Heart left ventricle (tissue), 16 donors: ENCODE data around the gene CCDC152. TPM values are rescaled to one million over a fixed set of nuclear protein-coding genes. Genes with fewer than 3 reads are reported as not detected.

Source experiments
- ATAC-seq, 4 donors: fragments of 200-7000 bp; cut with Tn5 transposase; one replicate each; pipeline ENCODE4 v1.9.1; 2020 to 2022; ENCODE audit warnings: moderate library complexity in 4 of 4, mild to moderate bottlenecking in 3 of 4, moderate number of reproducible peaks in 1 of 4
- DNase-seq, 5 donors: peaks; one replicate each; pipeline ENCODE4 v3.0.0-alpha.2; 2020
- H3K27ac ChIP-seq, 12 donors: fragments of 200-600 bp; sonication (generic) in 4 of 12; one replicate each; pipeline versions ENCODE4 v1.5.0 to v1.8.0; 2016 to 2022; ENCODE audit warnings: mild to moderate bottlenecking in 2 of 12
- H3K27me3 ChIP-seq, 9 donors: fragments of 200-600 bp; sonication (generic) in 2 of 9; one replicate each; pipeline versions ENCODE4 v1.5.1 to v1.8.0; 2016 to 2022; ENCODE audit warnings: mild to moderate bottlenecking in 3 of 9
- H3K36me3 ChIP-seq, 9 donors: fragments of 200-600 bp; sonication (generic) in 2 of 9; one replicate each; pipeline versions ENCODE4 v1.5.0 to v1.8.0; 2018 to 2022; ENCODE audit warnings: mild to moderate bottlenecking in 2 of 9
- H3K4me1 ChIP-seq, 12 donors: fragments of 200-600 bp; sonication (generic) in 4 of 12; one replicate each; pipeline versions ENCODE4 v1.5.0 to v1.8.0; 2016 to 2022; ENCODE audit warnings: mild to moderate bottlenecking in 3 of 12
- H3K4me3 ChIP-seq, 12 donors: fragments of 200-600 bp; sonication (generic) in 4 of 12; one replicate each; pipeline versions ENCODE4 v1.5.0 to v1.8.0; 2017 to 2022; ENCODE audit warnings: mild to moderate bottlenecking in 9 of 12, moderate library complexity in 4 of 12
- H3K9me3 ChIP-seq, 12 donors: fragments of 200-600 bp; sonication (generic) in 4 of 12; one replicate each; pipeline versions ENCODE4 v1.5.0 to v1.8.0; 2016 to 2022; ENCODE audit warnings: mild to moderate bottlenecking in 1 of 12
- POLR2A ChIP-seq, 2 donors: fragments of 450-650 bp; IDR thresholded peaks; one replicate each; pipeline ENCODE4 v1.6.1; 2017; ENCODE audit warnings: antibody characterized with exemption in 2 of 2, mild to moderate bottlenecking in 2 of 2, moderate library complexity in 2 of 2
- WGBS, 4 donors: extraction: QIAGEN DNeasy Blood & Tissue Kit in 2 of 4; methylation state at CpG; one replicate each; pipeline versions ENCODE4 v1.1.5 to v1.1.7; 2013 to 2018; 5-methylcytosine and 5-hydroxymethylcytosine counted together
- intact Hi-C, 10 donors: fragments of 100-400 bp; cut with DNase I; formaldehyde crosslinking; loops; one replicate each; pipeline versions ENCODE4 v1.11.1 to v1.14.2; 2022
- polyA plus RNA-seq, 2 donors: library from polyadenylated mRNA; stranded (reverse); fragments of 200-250 nt; gene quantifications; one replicate each; pipeline ENCODE4 v1.2.3, GENCODE V29; 2013
- total RNA-seq, 9 donors: library from RNA; depleted of rRNA in 2 of 9; stranded (reverse); fragments of >200 nt in 2 of 9; fragmentation: NEBNext Ultra II Directional in 3 of 9; extraction: Animal tissue kit (Norgen Biotek cat#: 25700) in 3 of 9; gene quantifications; one replicate each; pipeline versions ENCODE4 v1.1.0 to v1.2.4, GENCODE V29; 2016 to 2023
- TF ChIP-seq, protein P1 (sequence below), 12 donors: fragments of 200-600 bp; sonication (generic) in 4 of 12; IDR thresholded peaks; one replicate each; pipeline versions ENCODE4 v1.5.0 to v1.8.0; 2018 to 2022; ENCODE audit warnings: antibody characterized with exemption in 12 of 12, mild to moderate bottlenecking in 5 of 12
- donor health status: ischemic (EF 13 %, LVEDD 7.1; RV severe dilation, severe dysfunction).
- donor health status: healthy with polysubstance abuse.
- donor health status: DM: no; HTN: yes; CAD: no.
- donor health status: DM: no; HTN: no; CAD: no.
- donor health status: ischemic (EF 25% LVEDD 6.9; RV normal size, moderate dysfunction).
- donor health status: ischemic (EF 25% LVEDD 5.7; RV mildly dilated, moderate dysfunction).
- donor health status: healthy.
- donor health status: DM: yes; HTN: yes; CAD: no.
- donor health status: ischemic (EF 35%, LVEDD 5.7; RV mildly dilated, moderate dysfunction).
- donor health status: nonischemic (EF 11% LVEDD 7.7; RV severe dilation, severe dysfunction).
- donor health status: DM: yes; HTN: yes; CAD: no.
- donor health status: PGD.
- donor health status: ischemic (EF 29% LVEDD 5.4; RV normal size, mild dysfunction).
- donor health status: nonischemic (EF 23%, LVEDD 6.1; RV moderate dilation, normal function).

The CCDC152 gene
- total and polyA plus RNA-seq, 11 donors, result 0.32 to 3.2 (median 0.86) TPM

DNA sequence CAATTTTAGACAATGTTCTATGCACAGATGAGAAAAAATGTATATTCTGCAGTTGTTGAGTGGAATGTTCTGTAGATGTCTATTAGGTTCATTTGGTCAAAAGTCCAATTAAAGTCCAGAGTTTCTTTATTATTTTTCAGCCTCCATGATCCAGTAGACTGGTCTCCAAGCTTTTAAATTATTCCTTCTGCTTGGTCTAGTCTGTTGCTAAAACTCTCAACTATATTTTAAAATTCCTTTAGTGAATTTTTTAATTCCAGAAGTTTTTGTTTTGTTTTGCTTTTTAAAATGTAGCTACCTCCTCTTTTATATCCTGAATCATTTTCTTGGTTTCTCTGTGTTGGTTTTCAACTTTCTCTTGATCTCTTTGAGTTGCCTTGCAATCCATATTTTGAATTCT, 30.5 kb downstream of the CCDC152 start:
- H3K36me3 ChIP-seq, result no peaks in the 10 kb centered on the region
- no peak overlapping the region for H3K4me3 ChIP-seq
- H3K9me3 ChIP-seq, result peaks cover 0 to 52% (median 28%) of the 10 kb centered on the region in 12 donors
- TF ChIP-seq, protein P1, sequence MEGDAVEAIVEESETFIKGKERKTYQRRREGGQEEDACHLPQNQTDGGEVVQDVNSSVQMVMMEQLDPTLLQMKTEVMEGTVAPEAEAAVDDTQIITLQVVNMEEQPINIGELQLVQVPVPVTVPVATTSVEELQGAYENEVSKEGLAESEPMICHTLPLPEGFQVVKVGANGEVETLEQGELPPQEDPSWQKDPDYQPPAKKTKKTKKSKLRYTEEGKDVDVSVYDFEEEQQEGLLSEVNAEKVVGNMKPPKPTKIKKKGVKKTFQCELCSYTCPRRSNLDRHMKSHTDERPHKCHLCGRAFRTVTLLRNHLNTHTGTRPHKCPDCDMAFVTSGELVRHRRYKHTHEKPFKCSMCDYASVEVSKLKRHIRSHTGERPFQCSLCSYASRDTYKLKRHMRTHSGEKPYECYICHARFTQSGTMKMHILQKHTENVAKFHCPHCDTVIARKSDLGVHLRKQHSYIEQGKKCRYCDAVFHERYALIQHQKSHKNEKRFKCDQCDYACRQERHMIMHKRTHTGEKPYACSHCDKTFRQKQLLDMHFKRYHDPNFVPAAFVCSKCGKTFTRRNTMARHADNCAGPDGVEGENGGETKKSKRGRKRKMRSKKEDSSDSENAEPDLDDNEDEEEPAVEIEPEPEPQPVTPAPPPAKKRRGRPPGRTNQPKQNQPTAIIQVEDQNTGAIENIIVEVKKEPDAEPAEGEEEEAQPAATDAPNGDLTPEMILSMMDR (IDR thresholded peaks at IDR 0.05), result no peak
- no peak for TF ChIP-seq POLR2A (IDR thresholded peaks at IDR 0.05)
- ATAC-seq (no peak), DNase-seq (no peak)
- H3K4me1 ChIP-seq, result no peaks in the 10 kb centered on the region
- H3K27ac ChIP-seq, result no peak overlapping the region
- H3K27me3 ChIP-seq, result no peaks in the 10 kb centered on the region
- intact Hi-C loops, result no loop called here

DNA sequence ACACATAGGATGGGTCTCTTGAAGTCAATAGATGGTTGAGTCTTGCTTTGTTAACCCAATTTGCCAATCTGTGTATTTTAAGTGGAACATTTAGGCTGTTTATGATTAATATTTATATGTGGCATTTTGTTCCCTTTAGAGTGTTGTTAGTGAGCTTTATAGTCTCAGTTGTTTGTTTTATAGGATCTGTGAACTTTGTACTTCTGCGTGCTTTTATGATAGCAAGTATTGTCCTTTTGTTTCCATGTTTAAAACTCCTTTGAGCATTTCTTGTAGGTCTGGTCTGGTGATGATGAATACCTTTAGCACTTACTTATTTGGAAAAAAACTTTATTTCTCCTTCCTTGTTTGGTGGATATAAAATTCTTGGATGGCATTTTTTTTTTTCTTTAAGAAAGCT, 31.2 kb downstream of the CCDC152 start:
- no peaks in the 10 kb centered on the region for H3K4me1 ChIP-seq
- no peak for ATAC-seq
- no peak overlapping the region for H3K4me3 ChIP-seq
- WGBS, 4 donors, result 94 to 100% (median 96%) methylated on average over 1 of the region's 1 CpG
- no peaks in the 10 kb centered on the region for H3K27me3 ChIP-seq
- no peak for DNase-seq
- H3K36me3 ChIP-seq, result no peaks in the 10 kb centered on the region
- H3K27ac ChIP-seq, result no peak overlapping the region
- H3K9me3 ChIP-seq, result peaks cover 0 to 52% (median 28%) of the 10 kb centered on the region in 12 donors
- TF ChIP-seq POLR2A (IDR thresholded peaks at IDR 0.05), result no peak
- TF ChIP-seq, protein P1 (IDR thresholded peaks at IDR 0.05), result no peak
- intact Hi-C loops, result no loop called here

DNA sequence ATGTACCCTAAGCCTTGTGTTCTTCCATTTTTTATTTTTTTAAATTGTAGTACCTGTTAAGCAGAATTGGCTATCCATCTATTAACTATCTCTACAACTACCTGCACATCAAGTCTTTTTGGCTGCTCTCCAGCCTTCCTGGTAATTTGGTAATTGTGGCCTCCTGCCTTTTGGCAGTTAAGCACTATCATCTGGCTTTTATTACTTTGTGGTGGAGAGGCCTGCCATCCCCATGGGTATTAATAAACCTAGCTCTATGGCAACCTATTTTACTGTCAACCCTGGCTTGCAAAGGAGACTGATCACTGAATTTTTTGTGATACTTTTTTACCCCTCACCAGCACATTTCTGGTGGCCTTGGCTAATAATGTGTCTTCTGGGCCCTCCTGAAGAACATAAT, 34.5 kb downstream of the CCDC152 start:
- H3K4me1 ChIP-seq, result no peaks in the 10 kb centered on the region
- peaks cover 0 to 30% (median 21%) of the 10 kb centered on the region in 12 donors for H3K9me3 ChIP-seq
- no peak overlapping the region for H3K4me3 ChIP-seq
- no peaks in the 10 kb centered on the region for H3K27me3 ChIP-seq
- intact Hi-C loops, result no loop called here
- TF ChIP-seq, protein P1 (IDR thresholded peaks at IDR 0.05), result no peak
- no peak for TF ChIP-seq POLR2A (IDR thresholded peaks at IDR 0.05)
- no peak for ATAC-seq
- no peaks in the 10 kb centered on the region for H3K36me3 ChIP-seq
- DNase-seq, result no peak
- no peak overlapping the region for H3K27ac ChIP-seq

DNA sequence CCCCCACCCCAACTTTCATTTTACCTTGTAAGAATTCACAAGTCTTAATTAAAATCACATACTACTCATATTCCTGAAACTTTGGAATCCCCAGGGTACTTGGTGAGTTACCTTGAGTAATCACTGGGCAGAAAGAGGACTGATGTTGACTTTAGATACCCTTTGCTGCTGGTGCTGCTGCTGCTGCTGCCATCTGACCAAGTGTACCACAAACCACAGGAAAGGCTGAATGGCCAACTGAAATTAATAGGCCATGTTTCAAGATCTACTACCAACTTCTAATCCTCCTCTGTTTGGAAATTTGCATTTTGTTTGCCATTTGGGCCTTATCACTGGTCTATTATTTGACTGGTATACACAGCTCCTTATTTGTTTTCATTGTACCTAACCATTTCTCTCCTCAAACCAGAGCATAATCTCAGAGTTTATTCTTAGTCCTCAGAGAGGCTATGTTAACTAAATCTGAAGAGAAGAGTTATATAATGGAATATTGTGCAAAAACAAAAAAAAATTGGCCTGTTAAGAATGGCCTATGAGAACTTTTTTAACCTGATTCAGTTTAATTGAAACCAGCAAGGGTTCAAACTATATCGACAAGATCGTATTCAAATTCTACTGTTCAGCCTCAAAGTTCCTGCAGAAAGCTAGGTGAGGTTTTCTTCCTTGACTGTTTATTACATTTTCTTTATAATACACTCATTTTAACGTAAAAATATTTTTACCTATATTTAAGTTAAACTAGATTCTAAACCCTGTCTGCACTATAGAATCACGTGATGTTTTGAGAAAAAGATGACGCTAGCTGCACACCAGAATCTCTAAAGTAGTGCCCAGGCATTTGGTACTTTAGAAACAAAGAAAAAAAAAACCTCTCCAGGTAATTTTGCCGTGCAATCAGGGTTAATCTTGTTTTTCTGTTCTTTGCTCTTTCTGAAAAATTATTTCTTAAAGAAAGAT, 41.9 kb downstream of the CCDC152 start:
- TF ChIP-seq POLR2A (IDR thresholded peaks at IDR 0.05), result no peak
- TF ChIP-seq, protein P1 (IDR thresholded peaks at IDR 0.05), result no peak
- Histone ChIP-seq H3K36me3 (peaks cover 0 to 50% (median 37%) of the 10 kb centered on the region in 9 donors), H3K27ac (no peak overlapping the region), H3K27me3 (no peaks in the 10 kb centered on the region), H3K4me3 (no peak overlapping the region), H3K9me3 (peaks cover 0 to 12% (median 0%) of the 10 kb centered on the region in 12 donors), H3K4me1 (no peaks in the 10 kb centered on the region)
- no peak for ATAC-seq
- 92 to 95% (median 95%) methylated on average over 6 of the region's 6 CpGs for WGBS, 4 donors
- no peak for DNase-seq
- intact Hi-C loops, result no loop called here
